ENCODE results near the gene PACS2.

PACS2 gene

DNA sequence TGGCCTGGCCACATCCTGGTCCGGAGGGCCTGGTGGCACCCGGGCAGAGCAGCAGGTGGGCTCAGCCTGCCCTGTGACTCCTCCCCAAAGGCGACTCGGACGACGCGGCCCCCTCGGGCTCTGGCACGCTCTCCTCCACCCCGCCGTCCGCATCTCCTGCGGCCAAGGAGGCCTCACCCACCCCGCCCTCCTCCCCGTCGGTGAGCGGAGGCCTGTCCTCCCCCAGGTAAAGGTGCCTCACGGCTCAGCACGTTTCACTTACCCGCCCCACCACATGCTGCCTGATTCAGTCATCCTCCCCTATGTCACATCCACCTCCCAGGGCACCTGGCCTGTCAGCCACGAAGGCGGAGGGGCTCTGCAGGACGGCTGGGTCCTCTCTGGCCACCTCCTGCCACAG lies 77.0 kb downstream of the PACS2 start:
- no peak overlapping the region for H3K4me3 ChIP-seq (ENCODE audit: low read depth, low read length)
- ChIA-PET CTCF (interaction anchor here (1.5 kb wide), 1 partner anchor 89 kb away, joined by 4 read pairs; no protein-coding TSS in a partner anchor), POLR2A (no interaction called here)
- TF ChIP-seq CTCF (IDR thresholded peaks at IDR 0.05; ENCODE audit: insufficient read depth, low read length, missing control alignments), result no peak
- DNase-seq (ENCODE audit: low read depth, low spot score), result no peak

DNA sequence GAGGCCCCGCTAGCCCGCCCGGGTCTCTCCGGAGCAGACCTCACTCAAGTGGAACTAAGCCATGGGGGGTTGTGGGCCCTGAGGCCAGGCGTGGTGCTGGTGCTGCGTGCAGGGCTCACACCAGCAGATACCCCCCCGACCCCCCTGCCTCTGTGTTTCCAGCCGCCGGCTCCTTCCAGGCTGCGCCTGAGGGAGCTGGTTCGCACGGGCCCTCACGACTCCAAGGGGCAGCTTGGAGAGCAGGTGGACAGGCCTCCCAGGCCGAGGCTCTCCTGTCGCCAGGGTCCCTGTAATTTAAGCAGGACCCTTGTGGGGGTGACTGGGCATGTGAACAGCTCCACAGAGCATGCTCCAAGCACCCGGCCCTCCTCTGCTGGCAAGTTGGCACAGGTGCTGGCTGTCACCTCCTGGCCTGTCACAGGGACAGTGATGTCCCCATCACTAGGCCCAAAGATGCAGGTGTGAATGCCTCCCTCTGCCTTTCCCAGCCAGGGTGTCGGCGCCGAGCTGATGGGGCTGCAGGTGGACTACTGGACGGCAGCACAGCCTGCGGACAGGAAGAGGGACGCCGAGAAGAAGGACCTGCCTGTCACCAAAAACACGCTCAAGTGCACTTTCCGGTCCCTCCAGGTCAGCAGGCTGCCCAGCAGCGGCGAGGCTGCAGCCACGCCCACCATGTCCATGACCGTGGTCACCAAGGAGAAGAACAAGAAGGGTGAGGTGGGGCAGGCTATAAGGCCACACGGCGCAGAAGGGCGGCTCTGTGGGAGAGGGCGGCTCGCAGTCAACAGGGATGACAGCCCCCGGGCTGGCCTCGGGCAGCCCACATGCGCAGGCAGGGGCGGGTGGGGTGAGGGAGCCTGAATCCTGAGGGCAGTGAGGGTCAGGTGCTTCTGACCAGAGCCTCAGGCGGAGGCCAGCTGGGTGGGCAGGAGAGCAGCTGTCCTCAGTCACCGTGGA lies 77.9 kb downstream of the PACS2 start:
- DNase-seq (ENCODE audit: low read depth, low spot score), result no peak
- H3K4me3 ChIP-seq (ENCODE audit: low read depth, low read length), result no peak overlapping the region
- POLR2A ChIA-PET, result no interaction called here
- CTCF ChIA-PET, result interaction anchor here (1.5 kb wide), 1 partner anchor 89 kb away, joined by 4 read pairs; no protein-coding TSS in a partner anchor
- TF ChIP-seq CTCF (IDR thresholded peaks at IDR 0.05; ENCODE audit: insufficient read depth, low read length, missing control alignments), result no peak

DNA sequence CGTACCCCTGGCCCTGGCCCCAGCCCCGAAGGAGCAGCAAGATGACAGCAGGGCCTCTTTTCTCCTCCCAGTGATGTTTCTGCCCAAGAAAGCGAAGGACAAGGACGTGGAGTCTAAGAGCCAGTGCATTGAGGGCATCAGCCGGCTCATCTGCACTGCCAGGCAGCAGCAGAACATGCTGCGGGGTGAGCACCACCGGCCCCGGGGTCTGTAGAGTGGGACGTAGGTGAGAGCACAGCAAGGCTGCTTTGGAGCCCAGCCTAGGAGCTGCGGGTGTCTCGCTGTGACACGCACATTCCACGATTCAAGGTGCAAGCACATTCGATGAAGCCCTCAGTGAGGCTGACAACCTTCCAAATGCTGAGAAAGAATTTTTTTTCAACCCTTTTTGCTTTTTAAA lies 78.6 kb downstream of the PACS2 start:
- DNase-seq (ENCODE audit: low read depth, low spot score), result no peak
- POLR2A ChIA-PET, result no interaction called here
- CTCF ChIA-PET, result no interaction called here
- H3K4me3 ChIP-seq (ENCODE audit: low read depth, low read length), result no peak overlapping the region
- TF ChIP-seq CTCF (IDR thresholded peaks at IDR 0.05; ENCODE audit: insufficient read depth, low read length, missing control alignments), result no peak

- CTCF ChIA-PET, result no interaction called here
- no peak for TF ChIP-seq CTCF (IDR thresholded peaks at IDR 0.05; ENCODE audit: insufficient read depth, low read length, missing control alignments)
- DNase-seq (ENCODE audit: low read depth, low spot score), result no peak
- no peak overlapping the region for H3K4me3 ChIP-seq (ENCODE audit: low read depth, low read length)
- POLR2A ChIA-PET, result no interaction called here
Measured at GRCh38 chr14:105394714-105395537, 80.4 kb downstream of the PACS2 start.

DNA sequence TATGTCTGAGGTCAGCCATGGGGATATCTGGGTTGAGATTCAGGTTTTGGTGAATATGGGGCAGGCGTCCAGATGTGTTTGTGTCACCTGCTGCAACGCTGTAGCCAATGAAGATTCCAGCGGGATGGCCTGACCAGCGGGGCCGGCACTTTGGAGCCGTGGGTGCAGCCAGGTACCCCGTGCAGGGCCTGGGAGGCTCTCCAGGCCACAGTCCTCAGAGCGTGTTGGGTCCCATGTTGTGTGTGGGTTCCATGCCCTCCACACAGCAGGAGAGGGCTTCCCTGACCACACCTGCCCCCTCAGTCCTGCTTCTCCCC lies 80.9 kb downstream of the PACS2 start:
- ChIA-PET POLR2A (no interaction called here), CTCF (no interaction called here)
- no peak for DNase-seq (ENCODE audit: low read depth, low spot score)
- no peak for TF ChIP-seq CTCF (IDR thresholded peaks at IDR 0.05; ENCODE audit: insufficient read depth, low read length, missing control alignments)
- no peak overlapping the region for H3K4me3 ChIP-seq (ENCODE audit: low read depth, low read length)

DNA sequence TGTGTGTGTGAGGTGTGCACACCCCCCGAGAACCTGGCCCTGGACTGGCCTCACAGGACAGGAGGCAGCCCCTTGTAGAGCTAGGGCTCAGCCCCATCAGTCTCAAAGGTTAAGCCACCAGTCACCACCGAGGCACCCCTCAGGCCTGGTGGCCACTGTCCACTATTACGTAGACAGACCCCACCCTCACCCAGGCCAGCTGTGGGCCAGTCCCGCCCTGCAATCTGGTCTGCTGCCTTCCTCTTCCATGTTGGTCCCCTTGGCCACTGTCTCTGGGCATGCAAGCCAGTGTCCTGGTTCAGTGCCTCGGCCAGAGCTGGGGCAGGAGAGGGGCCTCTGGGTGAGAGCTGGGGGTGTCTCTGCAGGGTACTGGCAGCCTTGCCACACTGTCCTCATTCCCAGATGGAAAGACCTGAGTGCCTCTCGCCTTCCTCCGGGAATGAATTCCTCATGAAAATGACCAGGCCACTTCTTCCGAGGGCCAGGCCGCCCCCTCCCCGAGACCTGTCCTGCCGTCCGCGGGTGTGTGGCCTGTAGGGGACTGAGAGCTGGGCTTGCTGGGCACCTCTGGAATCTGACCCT lies 82.9 kb downstream of the PACS2 start:
- TF ChIP-seq CTCF (IDR thresholded peaks at IDR 0.05; ENCODE audit: insufficient read depth, low read length, missing control alignments), result no peak
- H3K4me3 ChIP-seq (ENCODE audit: low read depth, low read length), result peak overlapping the region; percentile 15; the same call in 1 of the 2 replicates
- no peak for DNase-seq (ENCODE audit: low read depth, low spot score)
- ChIA-PET POLR2A (no interaction called here), CTCF (interaction anchor here (0.8 to 1.3 kb wide), 5 partner anchors 11 to 92 kb away, joined by 3 to 4 read pairs (median 3); no protein-coding TSS in a partner anchor)
